Transverse colon (tissue), 4 donors: ENCODE measurements around the gene LDHAL6A. TPM values are rescaled to one million over a fixed set of nuclear protein-coding genes. Genes with fewer than 3 reads are reported as not detected.

Source experiments
- DNase-seq: peaks from one replicate; pipeline ENCODE4 v3.0.0-alpha.2; 2019
- H3K27ac ChIP-seq, 4 donors: fragments of 200-600 bp; sonication (generic); 2 replicates each; pipeline ENCODE4 v1.5.1; 2016 to 2018; ENCODE audit warnings: inconsistent platforms in 4 of 4
- H3K27me3 ChIP-seq: fragments of 200-600 bp; sonication (generic); 2 replicates; pipeline ENCODE4 v1.5.1; 2017; ENCODE audit warnings: inconsistent platforms
- H3K36me3 ChIP-seq, 4 donors: fragments of 200-600 bp; sonication (generic); 2 replicates each; pipeline ENCODE4 v1.5.1; 2017 to 2019; ENCODE audit warnings: inconsistent platforms in 4 of 4
- H3K4me1 ChIP-seq, 4 donors: fragments of 200-600 bp; sonication (generic); 2 replicates each; pipeline ENCODE4 v1.5.1; 2017 to 2020; ENCODE audit warnings: inconsistent platforms in 4 of 4
- H3K4me3 ChIP-seq, 4 donors: fragments of 200-600 bp; sonication (generic); 1 replicate in 1 of 4; 2 replicates in 3 of 4; pipeline versions ENCODE4 v1.5.1 to v1.6.1; 2017 to 2019; ENCODE audit warnings: inconsistent platforms in 4 of 4
- H3K9me3 ChIP-seq, 2 donors: fragments of 200-600 bp; sonication (generic); 2 replicates each; pipeline ENCODE4 v1.5.1; 2017 to 2019; ENCODE audit warnings: inconsistent platforms in 2 of 2
- EP300 ChIP-seq: sonication (generic); formaldehyde crosslinking; IDR thresholded peaks from one replicate; pipeline ENCODE4 v1.6.1; 2017; ENCODE audit warnings: antibody characterized with exemption, low read depth
- POLR2A ChIP-seq: fragments of 450-650 bp; IDR thresholded peaks from one replicate; pipeline ENCODE4 v1.6.1; 2016; ENCODE audit warnings: antibody characterized with exemption, mild to moderate bottlenecking, moderate library complexity
- POLR2AphosphoS5 ChIP-seq, 3 donors: sonication (generic); formaldehyde crosslinking; IDR thresholded peaks; one replicate each; pipeline ENCODE4 v1.6.1; 2016; ENCODE audit warnings: antibody characterized with exemption in 3 of 3
- WGBS, 2 donors: methylation state at CpG; one replicate each; pipeline ENCODE4 v1.1.5; 2018; ENCODE audit warnings: low coverage in 1 of 2; 5-methylcytosine and 5-hydroxymethylcytosine counted together
- in situ Hi-C, 4 donors: fragments of 200-750 bp; cut with MboI; loops; one replicate each; pipeline versions ENCODE4 v1.15.0 to v1.15.1; 2017; ENCODE audit warnings: low sequenced_read_pairs in 3 of 4, low pct_ligation_motif_present in 1 of 4, low pct_unique_long_range_greater_than_20kb in 1 of 4
- intact Hi-C: fragments of 100-400 bp; cut with DNase I; formaldehyde crosslinking; loops from one replicate; pipeline ENCODE4 v1.15.1; 2023; ENCODE audit warnings: low total_unique reads
- total RNA-seq, 4 donors: library from RNA; depleted of rRNA; stranded (reverse); fragments of >200 nt; gene quantifications; one replicate each; pipeline ENCODE4 v1.1.0, GENCODE V29; 2016
- TF ChIP-seq, protein P1 (sequence below), 5 experiments: fragments of 200-600 bp in 3 of 5; fragments of 450-650 bp in 2 of 5; sonication (generic) in 3 of 5; IDR thresholded peaks; 1 replicate in 2 of 5; 2 replicates in 3 of 5; pipeline ENCODE4 v1.5.1; 2016 to 2017; ENCODE audit warnings: antibody characterized with exemption in 5 of 5, inconsistent platforms in 3 of 5, mild to moderate bottlenecking in 2 of 5, moderate library complexity in 1 of 5

LDHAL6A gene
- total RNA-seq, 4 donors from 2014 or later: not detected

DNA sequence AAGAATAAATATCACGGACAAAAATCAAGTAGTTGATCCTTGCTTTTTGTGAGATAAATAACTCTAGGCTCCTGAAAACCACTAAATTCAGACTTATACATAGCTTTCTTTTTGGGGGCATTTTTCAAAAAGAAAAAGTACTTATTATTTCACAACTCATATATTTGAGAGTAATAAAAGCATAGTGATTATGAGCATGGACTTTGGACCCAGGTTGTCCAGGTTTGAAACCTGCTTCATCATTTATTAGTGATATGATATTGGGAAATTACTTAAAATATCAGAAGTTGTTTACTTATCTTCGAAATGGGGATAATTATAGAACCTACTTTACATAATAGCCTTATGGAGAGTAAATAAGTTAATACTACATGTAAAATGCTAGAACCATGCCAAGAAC lies 17.0 kb upstream of the LDHAL6A start:
- no peak for TF ChIP-seq EP300
- no peak for TF ChIP-seq POLR2AphosphoS5 (IDR thresholded peaks at IDR 0.05)
- no peak for TF ChIP-seq POLR2A
- TF ChIP-seq, protein P1, sequence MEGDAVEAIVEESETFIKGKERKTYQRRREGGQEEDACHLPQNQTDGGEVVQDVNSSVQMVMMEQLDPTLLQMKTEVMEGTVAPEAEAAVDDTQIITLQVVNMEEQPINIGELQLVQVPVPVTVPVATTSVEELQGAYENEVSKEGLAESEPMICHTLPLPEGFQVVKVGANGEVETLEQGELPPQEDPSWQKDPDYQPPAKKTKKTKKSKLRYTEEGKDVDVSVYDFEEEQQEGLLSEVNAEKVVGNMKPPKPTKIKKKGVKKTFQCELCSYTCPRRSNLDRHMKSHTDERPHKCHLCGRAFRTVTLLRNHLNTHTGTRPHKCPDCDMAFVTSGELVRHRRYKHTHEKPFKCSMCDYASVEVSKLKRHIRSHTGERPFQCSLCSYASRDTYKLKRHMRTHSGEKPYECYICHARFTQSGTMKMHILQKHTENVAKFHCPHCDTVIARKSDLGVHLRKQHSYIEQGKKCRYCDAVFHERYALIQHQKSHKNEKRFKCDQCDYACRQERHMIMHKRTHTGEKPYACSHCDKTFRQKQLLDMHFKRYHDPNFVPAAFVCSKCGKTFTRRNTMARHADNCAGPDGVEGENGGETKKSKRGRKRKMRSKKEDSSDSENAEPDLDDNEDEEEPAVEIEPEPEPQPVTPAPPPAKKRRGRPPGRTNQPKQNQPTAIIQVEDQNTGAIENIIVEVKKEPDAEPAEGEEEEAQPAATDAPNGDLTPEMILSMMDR (IDR thresholded peaks at IDR 0.05): no peak
- no peak for DNase-seq

GRCh38 chr11:18449251-18449650 lies 6.4 kb upstream of the LDHAL6A start:
- DNase-seq: no peak
- intact Hi-C loops: no loop called here
- no peaks in the 10 kb centered on the region for H3K4me1 ChIP-seq
- H3K27ac ChIP-seq: no peak overlapping the region
- TF ChIP-seq, protein P1 (IDR thresholded peaks at IDR 0.05): no peak
- TF ChIP-seq EP300 (no peak), POLR2A (no peak), POLR2AphosphoS5 (IDR thresholded peaks at IDR 0.05) (no peak)
- no peaks in the 10 kb centered on the region for H3K36me3 ChIP-seq
- H3K9me3 ChIP-seq: no peaks in the 10 kb centered on the region
- WGBS, 2 donors: 82 to 91% methylated on average over 2 to 3 of the region's 3 CpGs
- no peak overlapping the region for H3K4me3 ChIP-seq
- no peaks in the 10 kb centered on the region for H3K27me3 ChIP-seq
- in situ Hi-C loops: no loop called here

More for the DNA sequence above, 17.0 kb upstream of the LDHAL6A start:
- H3K9me3 ChIP-seq: no peaks in the 10 kb centered on the region
- H3K36me3 ChIP-seq: no peaks in the 10 kb centered on the region
- H3K27ac ChIP-seq: no peak overlapping the region
- in situ Hi-C loops: no loop called here
- no peak overlapping the region for H3K4me3 ChIP-seq
- H3K4me1 ChIP-seq: no peaks in the 10 kb centered on the region
- no peaks in the 10 kb centered on the region for H3K27me3 ChIP-seq
- WGBS, 2 donors: 58 to 72% methylated on average over 2 of the region's 2 CpGs
- intact Hi-C loops: no loop called here

DNA sequence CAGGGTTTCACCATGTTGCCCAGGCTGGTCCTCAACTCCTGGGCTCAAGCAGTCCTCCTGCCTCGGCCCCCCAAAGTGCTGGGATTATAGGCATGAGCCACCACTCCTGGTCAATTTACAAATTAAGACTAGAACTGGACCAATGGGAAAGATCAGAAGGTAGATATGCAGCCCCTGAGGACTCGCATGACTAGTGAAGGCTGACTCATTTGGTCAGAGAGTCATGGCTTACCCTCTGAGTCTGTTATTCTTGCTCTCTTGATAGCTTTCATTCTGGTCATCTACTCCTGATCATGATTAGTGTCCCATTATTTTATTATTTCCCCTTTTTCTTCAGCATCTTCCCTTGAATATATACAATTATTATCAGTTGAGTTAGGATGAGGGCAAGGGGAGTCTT lies 2.7 kb upstream of the LDHAL6A start:
- Histone ChIP-seq H3K4me3 (no peak overlapping the region), H3K27ac (no peak overlapping the region), H3K36me3 (no peaks in the 10 kb centered on the region), H3K9me3 (no peaks in the 10 kb centered on the region), H3K27me3 (no peaks in the 10 kb centered on the region), H3K4me1 (no peaks in the 10 kb centered on the region)
- DNase-seq: no peak
- in situ Hi-C loops: no loop called here
- intact Hi-C loops: no loop called here
- TF ChIP-seq EP300: no peak
- no peak for TF ChIP-seq POLR2AphosphoS5 (IDR thresholded peaks at IDR 0.05)
- WGBS, 2 donors: 80% methylated on average over 2 of the region's 2 CpGs; no CpG with 5 or more reads in 1 of the 2 donors

- Histone ChIP-seq H3K4me1 (no peaks in the 10 kb centered on the region), H3K36me3 (no peaks in the 10 kb centered on the region), H3K27me3 (no peaks in the 10 kb centered on the region), H3K4me3 (no peak overlapping the region), H3K27ac (no peak overlapping the region), H3K9me3 (no peaks in the 10 kb centered on the region)
- in situ Hi-C loops: no loop called here
- TF ChIP-seq EP300: no peak
- 42 to 59% methylated on average over 2 to 3 of the region's 3 CpGs for WGBS, 2 donors
- DNase-seq: no peak
- intact Hi-C loops: no loop called here
Measured at GRCh38 chr11:18457450-18457849, 1.8 kb downstream of the LDHAL6A start.

GRCh38 chr11:18459634-18460033 lies 4.0 kb downstream of the LDHAL6A start:
- no peak for DNase-seq
- Histone ChIP-seq H3K27ac (no peak overlapping the region), H3K9me3 (no peaks in the 10 kb centered on the region), H3K4me1 (no peaks in the 10 kb centered on the region), H3K36me3 (no peaks in the 10 kb centered on the region), H3K27me3 (no peaks in the 10 kb centered on the region), H3K4me3 (no peak overlapping the region)
- in situ Hi-C loops (no loop called here), intact Hi-C loops (no loop called here)
- TF ChIP-seq POLR2AphosphoS5 (IDR thresholded peaks at IDR 0.05) (no peak), EP300 (no peak), POLR2A (no peak)
- TF ChIP-seq, protein P1 (IDR thresholded peaks at IDR 0.05): no peak
- WGBS, 2 donors: 90% methylated on average over 2 to 4 of the region's 4 CpGs
